GM18870 (cell line): ENCODE results near the gene KLHL24.
"Not testable (repeated sequence)": the region's sequence is repeated elsewhere in the genome, so short reads cannot be mapped to it uniquely, and the experiment has no call there.

Experiments used
- ATAC-seq: cut with Tn5 transposase; IDR thresholded peaks from one replicate; pipeline ENCODE4 v1.9.1; 2021; ENCODE audit warnings: moderate library complexity; ENCODE audit not compliant: unreplicated experiment

Gene KLHL24

GRCh38 chr3:183635431-183636220 is at the start of gene KLHL24:
Gene KLHL24, plus strand, starts transcription at chr3:183635623. Its CDS starts 14,734 bp downstream, at chr3:183650357.
- peak; percentile 90 for ATAC-seq

- no peak for ATAC-seq
Observed at GRCh38 chr3:183586477-183586876, 48.9 kb upstream of the KLHL24 start.

- ATAC-seq, result no peak
Observed at GRCh38 chr3:183587336-183587735, 48.1 kb upstream of the KLHL24 start.

- ATAC-seq, result no peak
Observed at GRCh38 chr3:183590442-183590841, 45.0 kb upstream of the KLHL24 start.

GRCh38 chr3:183591881-183592521 is 43.4 kb upstream of the KLHL24 start:
- ATAC-seq, result peak; percentile 96

- no peak for ATAC-seq
Observed at GRCh38 chr3:183592821-183593220, 42.6 kb upstream of the KLHL24 start.

- no peak for ATAC-seq
Observed at GRCh38 chr3:183594636-183595035, 40.8 kb upstream of the KLHL24 start.

GRCh38 chr3:183597959-183598358 is 37.5 kb upstream of the KLHL24 start:
- ATAC-seq, result no peak

GRCh38 chr3:183611326-183611725 is 24.1 kb upstream of the KLHL24 start:
- not testable (repeated sequence) for ATAC-seq

GRCh38 chr3:183613366-183614285 is 21.8 kb upstream of the KLHL24 start:
- ATAC-seq, result no peak

GRCh38 chr3:183618542-183618941 is 16.9 kb upstream of the KLHL24 start:
- ATAC-seq, result no peak

- no peak for ATAC-seq
Observed at GRCh38 chr3:183619010-183619409, 16.4 kb upstream of the KLHL24 start.

GRCh38 chr3:183619624-183620251 is 15.7 kb upstream of the KLHL24 start:
- ATAC-seq, result no peak

- no peak for ATAC-seq
Observed at GRCh38 chr3:183620252-183620628, 15.2 kb upstream of the KLHL24 start.

GRCh38 chr3:183622473-183622872 is 12.9 kb upstream of the KLHL24 start:
- ATAC-seq, result not testable (repeated sequence)

GRCh38 chr3:183626877-183627594 is 8.4 kb upstream of the KLHL24 start:
- ATAC-seq, result no peak

- no peak for ATAC-seq
Observed at GRCh38 chr3:183629546-183630301, 5.7 kb upstream of the KLHL24 start.

GRCh38 chr3:183631715-183632114 is 3.7 kb upstream of the KLHL24 start:
- no peak for ATAC-seq

- not testable (repeated sequence) for ATAC-seq
Observed at GRCh38 chr3:183632725-183633124, 2.7 kb upstream of the KLHL24 start.
